ENCODE results near the gene MED8.

- no peak for TF ChIP-seq CTCF (conservative IDR thresholded peaks at IDR 0.05; ENCODE audit: low read depth in 2 of 2)
- TF ChIP-seq EZH2 (IDR thresholded peaks at IDR 0.05; ENCODE audit: low read depth, unreplicated experiment): no peak
- TF ChIP-seq, protein P1, sequence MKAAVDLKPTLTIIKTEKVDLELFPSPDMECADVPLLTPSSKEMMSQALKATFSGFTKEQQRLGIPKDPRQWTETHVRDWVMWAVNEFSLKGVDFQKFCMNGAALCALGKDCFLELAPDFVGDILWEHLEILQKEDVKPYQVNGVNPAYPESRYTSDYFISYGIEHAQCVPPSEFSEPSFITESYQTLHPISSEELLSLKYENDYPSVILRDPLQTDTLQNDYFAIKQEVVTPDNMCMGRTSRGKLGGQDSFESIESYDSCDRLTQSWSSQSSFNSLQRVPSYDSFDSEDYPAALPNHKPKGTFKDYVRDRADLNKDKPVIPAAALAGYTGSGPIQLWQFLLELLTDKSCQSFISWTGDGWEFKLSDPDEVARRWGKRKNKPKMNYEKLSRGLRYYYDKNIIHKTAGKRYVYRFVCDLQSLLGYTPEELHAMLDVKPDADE (IDR thresholded peaks at IDR 0.05): no peak
Measured at GRCh38 chr1:43415901-43416300, 26.3 kb upstream of the MED8 start.

All from GM23338 (cell line).